Activated CD4-positive, alpha-beta T cell treated with anti-CD3 and anti-CD28 coated beads, Interleukin-2, Interleukin-6, amounts not matched to agents 100 ng/mL and 50 ng/mL, durations not matched to agents 16 hours and 8 hours (primary cell): ENCODE results near the gene PCYOX1L.
"Not testable (repeated sequence)": the region's sequence is repeated elsewhere in the genome, so short reads cannot be mapped to it uniquely, and the experiment has no call there.

Experiments used
- DNase-seq: peaks from one replicate; pipeline ENCODE4 v3.0.0-alpha.2; 2020

Gene PCYOX1L

GRCh38 chr5:149388498-149389190 is 30.8 kb downstream of the PCYOX1L start:
- no peak for DNase-seq

GRCh38 chr5:149389552-149390495 is 32.0 kb downstream of the PCYOX1L start:
- no peak for DNase-seq

- DNase-seq = not testable (repeated sequence)
Measured at GRCh38 chr5:149391076-149391475, 33.2 kb downstream of the PCYOX1L start.

GRCh38 chr5:149391524-149391923 is 33.7 kb downstream of the PCYOX1L start:
- DNase-seq = no peak

GRCh38 chr5:149392718-149393117 is 34.9 kb downstream of the PCYOX1L start:
- DNase-seq = peak; percentile 27

GRCh38 chr5:149394996-149395395 is 37.1 kb downstream of the PCYOX1L start:
- not testable (repeated sequence) for DNase-seq

GRCh38 chr5:149397530-149397929 is 39.7 kb downstream of the PCYOX1L start:
- DNase-seq = no peak

GRCh38 chr5:149398747-149399266 is 41.0 kb downstream of the PCYOX1L start:
- DNase-seq = not testable (repeated sequence)

GRCh38 chr5:149399775-149400174 is 41.9 kb downstream of the PCYOX1L start:
- DNase-seq = no peak

- no peak for DNase-seq
Measured at GRCh38 chr5:149400304-149400703, 42.5 kb downstream of the PCYOX1L start.

- no peak for DNase-seq
Measured at GRCh38 chr5:149401051-149401450, 43.2 kb downstream of the PCYOX1L start.

- no peak for DNase-seq
Measured at GRCh38 chr5:149402291-149402690, 44.4 kb downstream of the PCYOX1L start.

GRCh38 chr5:149403923-149404745 is 46.3 kb downstream of the PCYOX1L start:
- no peak for DNase-seq

GRCh38 chr5:149404746-149405549 is 47.1 kb downstream of the PCYOX1L start:
- no peak for DNase-seq

GRCh38 chr5:149405550-149406202 is 47.8 kb downstream of the PCYOX1L start:
- DNase-seq = no peak

GRCh38 chr5:149406203-149406978 is 48.5 kb downstream of the PCYOX1L start:
- DNase-seq = no peak

GRCh38 chr5:149406979-149407306 is 49.1 kb downstream of the PCYOX1L start:
- no peak for DNase-seq

GRCh38 chr5:149407323-149408251 is 49.7 kb downstream of the PCYOX1L start:
- DNase-seq = no peak
